Ishikawa (cell line): ENCODE results near the gene RTN4RL1.

Experiments
- CEBPB ChIP-seq: IDR thresholded peaks from 2 replicates; pipeline ENCODE4 v1.6.1; 2012
- CREB1 ChIP-seq: IDR thresholded peaks from 2 replicates; pipeline ENCODE4 v1.6.1; 2012; ENCODE audit warnings: low read depth
- EP300 ChIP-seq: IDR thresholded peaks from 2 replicates; pipeline ENCODE4 v1.6.1; 2012; ENCODE audit warnings: borderline replicate concordance
- FOXM1 ChIP-seq: IDR thresholded peaks from 2 replicates; pipeline ENCODE4 v1.6.1; 2012; ENCODE audit warnings: low read depth, borderline replicate concordance
- MAX ChIP-seq: IDR thresholded peaks from 2 replicates; pipeline ENCODE4 v1.6.1; 2012
- NFIC ChIP-seq: IDR thresholded peaks from 2 replicates; pipeline ENCODE4 v1.6.1; 2012
- RAD21 ChIP-seq: IDR thresholded peaks from 2 replicates; pipeline ENCODE4 v1.6.1; 2012; ENCODE audit warnings: low read depth
- REST ChIP-seq: IDR thresholded peaks from 2 replicates; pipeline ENCODE4 v1.6.1; 2012; ENCODE audit warnings: low read depth, mild to moderate bottlenecking
- TAF1 ChIP-seq: IDR thresholded peaks from 2 replicates; pipeline ENCODE4 v1.6.1; 2012; ENCODE audit warnings: low read depth, mild to moderate bottlenecking
- TCF12 ChIP-seq: IDR thresholded peaks from 2 replicates; pipeline ENCODE4 v1.6.1; 2012; ENCODE audit warnings: low read depth
- USF1 ChIP-seq: IDR thresholded peaks from 2 replicates; pipeline ENCODE4 v1.6.1; 2012
- YY1 ChIP-seq: IDR thresholded peaks from 2 replicates; pipeline ENCODE4 v1.6.1; 2012; ENCODE audit warnings: low read depth
- ZBTB7A ChIP-seq: IDR thresholded peaks from 2 replicates; pipeline ENCODE4 v1.6.1; 2012; ENCODE audit warnings: low read depth

RTN4RL1 gene

GRCh38 chr17:1896243-1897104 lies 128.7 kb downstream of the RTN4RL1 start:
- TF ChIP-seq CEBPB (no peak), ZBTB7A (no peak), USF1 (no peak), EP300 (no peak), MAX (no peak), TAF1 (no peak), FOXM1 (no peak)

- TF ChIP-seq USF1, result no peak
- TF ChIP-seq NFIC, result no peak
- TF ChIP-seq CREB1, result no peak
- no peak for TF ChIP-seq REST
- TF ChIP-seq RAD21, result no peak
- no peak for TF ChIP-seq TCF12
- no peak for TF ChIP-seq EP300
- TF ChIP-seq FOXM1, result no peak
- TF ChIP-seq CEBPB, result no peak
- TF ChIP-seq ZBTB7A, result no peak
- no peak for TF ChIP-seq MAX
Measured at GRCh38 chr17:1894753-1895339, 130.3 kb downstream of the RTN4RL1 start.

GRCh38 chr17:1890758-1891450 lies 134.2 kb downstream of the RTN4RL1 start:
- TF ChIP-seq YY1, result no peak

- no peak for TF ChIP-seq USF1
- TF ChIP-seq YY1, result no peak
- no peak for TF ChIP-seq FOXM1
- no peak for TF ChIP-seq ZBTB7A
Measured at GRCh38 chr17:1888741-1889140, 136.4 kb downstream of the RTN4RL1 start.
